WTC11 (cell line): ENCODE results near the gene EHBP1. TPM values are rescaled to one million over a fixed set of nuclear protein-coding genes. Genes with fewer than 3 reads are reported as not detected.

Source experiments
- ATAC-seq: fragments of 200-7000 bp; cut with Tn5 transposase; 2 replicates; pipeline ENCODE4 v1.10.0; 2021; ENCODE audit warnings: mild to moderate bottlenecking, moderate library complexity
- CTCF ChIA-PET: fragments of 300-600 bp; sonication (Branson Sonifier 250); formaldehyde crosslinking; loops from one replicate; lab custom pipeline; 2021; ENCODE audit warnings: antibody characterized with exemption; lab: Charles Lee
- POLR2A ChIA-PET: fragments of 350-600 bp; sonication (Branson Sonifier 250); formaldehyde crosslinking; loops from one replicate; lab custom pipeline; 2021; ENCODE audit warnings: antibody characterized with exemption; lab: Charles Lee
- DNase-seq: peaks from one replicate; pipeline ENCODE4 v3.0.0; 2021; ENCODE audit warnings: low spot score
- H3K27ac Mint-ChIP-seq: 2 replicates; pipeline ENCODE4 v1.8.0; 2021; ENCODE audit warnings: mixed read lengths
- H3K27me3 Mint-ChIP-seq: 2 replicates; pipeline ENCODE4 v1.8.0; 2021; ENCODE audit warnings: low read depth, mild to moderate bottlenecking, moderate library complexity, mixed read lengths
- H3K36me3 Mint-ChIP-seq: 2 replicates; pipeline ENCODE4 v1.8.0; 2021; ENCODE audit warnings: mixed read lengths
- H3K4me1 Mint-ChIP-seq: 2 replicates; pipeline ENCODE4 v1.8.0; 2022; ENCODE audit warnings: mixed read lengths
- H3K4me3 Mint-ChIP-seq: 2 replicates; pipeline ENCODE4 v1.8.0; 2021; ENCODE audit warnings: mild to moderate bottlenecking, moderate library complexity, mixed read lengths
- H3K9me3 Mint-ChIP-seq: 2 replicates; pipeline ENCODE4 v1.8.0; 2021; ENCODE audit warnings: mixed read lengths
- GABPB1 ChIP-seq: sonication (generic); formaldehyde crosslinking; IDR thresholded peaks from 2 replicates; pipeline ENCODE4 v1.8.1; 2023; ENCODE audit warnings: mild to moderate bottlenecking, missing genetic modification reagents
- JAZF1 ChIP-seq: fragments of 250-450 bp; sonication (Bioruptor Pico); IDR thresholded peaks from 2 replicates; pipeline ENCODE4 v1.9.0; 2021; ENCODE audit warnings: moderate library complexity, mild to moderate bottlenecking, inconsistent platforms
- MYBL2 ChIP-seq: sonication (generic); formaldehyde crosslinking; IDR thresholded peaks from 2 replicates; pipeline ENCODE4 v1.8.1; 2023; ENCODE audit warnings: mild to moderate bottlenecking, moderate library complexity, missing genetic modification reagents
- NFYB ChIP-seq: sonication (generic); formaldehyde crosslinking; conservative IDR thresholded peaks from 2 replicates; pipeline ENCODE4 v1.8.0; 2022; ENCODE audit warnings: low read depth, missing genetic modification reagents
- NR1H2 ChIP-seq: sonication (generic); formaldehyde crosslinking; IDR thresholded peaks from 2 replicates; pipeline ENCODE4 v1.9.0; 2021; ENCODE audit warnings: mild to moderate bottlenecking, moderate library complexity, missing genetic modification reagents
- OVOL2 ChIP-seq: fragments of 250-450 bp; sonication (Bioruptor Pico); IDR thresholded peaks from 2 replicates; pipeline ENCODE4 v1.9.0; 2021; ENCODE audit warnings: mild to moderate bottlenecking, borderline replicate concordance
- SOX15 ChIP-seq: fragments of 250-450 bp; sonication (Bioruptor Pico); IDR thresholded peaks from 2 replicates; pipeline ENCODE4 v1.9.0; 2021; ENCODE audit warnings: mild to moderate bottlenecking
- TCF7 ChIP-seq: sonication (generic); formaldehyde crosslinking; IDR thresholded peaks from 2 replicates; pipeline ENCODE4 v1.8.0; 2022; ENCODE audit warnings: mild to moderate bottlenecking, low read depth, missing genetic modification reagents, moderate library complexity
- TEAD4 ChIP-seq: sonication (generic); formaldehyde crosslinking; IDR thresholded peaks from 2 replicates; pipeline ENCODE4 v1.8.0; 2022; ENCODE audit warnings: mild to moderate bottlenecking, missing genetic modification reagents
- ZNF219 ChIP-seq: sonication (generic); formaldehyde crosslinking; IDR thresholded peaks from 2 replicates; pipeline ENCODE4 v1.8.0; 2023; ENCODE audit warnings: missing genetic modification reagents, mild to moderate bottlenecking, borderline replicate concordance
- ZNF263 ChIP-seq: sonication (generic); formaldehyde crosslinking; IDR thresholded peaks from 2 replicates; pipeline ENCODE4 v1.8.1; 2022; ENCODE audit warnings: low read depth, mild to moderate bottlenecking, moderate library complexity, missing genetic modification reagents
- ZNF416 ChIP-seq: fragments of 250-450 bp; sonication (Bioruptor Pico); IDR thresholded peaks from 2 replicates; pipeline ENCODE4 v1.9.0; 2021; ENCODE audit warnings: mild to moderate bottlenecking, inconsistent platforms
- total RNA-seq: library from RNA; stranded (reverse); gene quantifications from 3 replicates; pipeline ENCODE4 v1.2.3, GENCODE V29; 2021
- TF ChIP-seq, protein P1 (sequence below): sonication (generic); formaldehyde crosslinking; IDR thresholded peaks from 2 replicates; pipeline ENCODE4 v1.8.1; 2022; ENCODE audit warnings: mild to moderate bottlenecking, moderate library complexity, missing genetic modification reagents
- TF ChIP-seq, protein P2 (sequence below): sonication (generic); formaldehyde crosslinking; IDR thresholded peaks from 2 replicates; pipeline ENCODE4 v1.8.1; 2022; ENCODE audit warnings: low read depth, missing genetic modification reagents, borderline replicate concordance
- TF ChIP-seq, protein P3 (sequence below): sonication (generic); formaldehyde crosslinking; IDR thresholded peaks from 2 replicates; pipeline ENCODE4 v1.8.1; 2023; ENCODE audit warnings: mild to moderate bottlenecking, missing genetic modification reagents
- TF ChIP-seq, protein P4 (sequence below): fragments of 250-450 bp; sonication (Bioruptor Pico); IDR thresholded peaks from 2 replicates; pipeline ENCODE4 v2.1.2; 2022; ENCODE audit warnings: mild to moderate bottlenecking, moderate library complexity
- TF ChIP-seq, protein P5 (sequence below): fragments of 250-450 bp; sonication (Bioruptor Pico); IDR thresholded peaks from 2 replicates; pipeline ENCODE4 v1.9.0; 2021; ENCODE audit warnings: moderate library complexity, mild to moderate bottlenecking, inconsistent platforms, borderline replicate concordance
- TF ChIP-seq, protein P6 (sequence below): sonication (generic); formaldehyde crosslinking; IDR thresholded peaks from 2 replicates; pipeline ENCODE4 v1.8.1; 2022; ENCODE audit warnings: low read depth, mild to moderate bottlenecking, moderate library complexity, missing genetic modification reagents, borderline replicate concordance
- TF ChIP-seq, protein P7 (sequence below): sonication (generic); formaldehyde crosslinking; IDR thresholded peaks from 2 replicates; pipeline ENCODE4 v1.8.0; 2023; ENCODE audit warnings: missing genetic modification reagents, mild to moderate bottlenecking, borderline replicate concordance
- TF ChIP-seq, protein P8 (sequence below): fragments of 200-600 bp; IDR thresholded peaks from 2 replicates; pipeline ENCODE4 v1.8.0; 2022; ENCODE audit warnings: antibody characterized with exemption

Gene EHBP1
- total RNA-seq, 1 experiment from 2014 or later: 36.4 TPM

DNA sequence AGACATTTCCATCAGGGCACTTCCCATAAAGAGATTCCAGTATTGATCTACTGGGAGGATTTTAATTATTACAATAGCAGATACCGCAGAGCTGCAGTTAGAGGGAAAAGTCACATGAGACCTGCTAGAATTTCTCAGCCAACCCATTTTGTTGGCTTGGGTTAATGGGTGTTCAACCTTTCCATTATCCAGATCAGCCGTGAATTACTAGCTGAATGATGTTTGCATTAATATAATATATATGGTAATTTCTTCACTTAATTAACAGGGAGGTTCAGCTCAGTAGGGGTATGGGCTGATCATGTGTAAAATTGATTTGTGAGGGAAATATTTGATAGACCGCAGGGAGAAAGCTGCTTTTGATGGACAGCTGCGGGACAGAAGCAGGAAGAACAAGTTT lies 288.7 kb downstream of the EHBP1 start (continued):
- TF ChIP-seq, protein P1, sequence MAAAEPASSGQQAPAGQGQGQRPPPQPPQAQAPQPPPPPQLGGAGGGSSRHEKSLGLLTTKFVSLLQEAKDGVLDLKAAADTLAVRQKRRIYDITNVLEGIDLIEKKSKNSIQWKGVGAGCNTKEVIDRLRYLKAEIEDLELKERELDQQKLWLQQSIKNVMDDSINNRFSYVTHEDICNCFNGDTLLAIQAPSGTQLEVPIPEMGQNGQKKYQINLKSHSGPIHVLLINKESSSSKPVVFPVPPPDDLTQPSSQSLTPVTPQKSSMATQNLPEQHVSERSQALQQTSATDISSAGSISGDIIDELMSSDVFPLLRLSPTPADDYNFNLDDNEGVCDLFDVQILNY: no peak
- no peak for TF ChIP-seq ZNF263 (CRISPR knock-in tag)
- no peak for TF ChIP-seq NR1H2 (CRISPR knock-in tag)
- no peak for TF ChIP-seq SOX15 (CRISPR knock-in tag)

DNA sequence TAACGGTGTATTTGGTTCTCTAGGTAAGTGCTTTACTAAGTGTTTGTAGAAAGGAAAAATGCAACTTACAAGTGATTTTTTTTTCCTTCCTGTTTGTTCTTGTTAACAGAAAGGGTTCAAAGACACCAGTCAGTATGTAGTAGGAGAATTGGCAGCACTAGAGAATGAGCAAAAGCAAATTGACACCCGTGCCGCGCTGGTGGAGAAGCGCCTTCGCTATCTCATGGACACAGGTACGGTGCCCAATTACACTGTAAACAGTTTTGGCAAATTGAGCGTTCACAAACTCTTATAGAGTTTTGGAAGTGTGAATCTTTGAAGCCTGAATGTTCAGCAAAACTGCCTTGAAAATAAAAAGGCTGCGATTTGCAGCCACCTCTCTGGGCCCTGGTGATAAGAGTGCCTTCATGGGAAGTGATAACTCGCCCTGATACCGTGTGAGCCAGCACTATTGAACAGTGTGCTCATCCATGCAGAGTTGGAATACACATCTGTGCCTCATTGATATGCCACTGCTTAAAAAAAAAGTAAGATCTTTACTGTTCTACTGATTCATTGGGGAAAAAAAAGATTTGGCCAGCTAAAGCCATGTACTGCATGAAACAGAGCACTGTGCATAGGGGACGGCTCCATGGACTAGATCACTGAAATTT lies 291.1 kb downstream of the EHBP1 start:
- no peaks in the 10 kb centered on the region for H3K9me3 Mint-ChIP-seq
- POLR2A ChIA-PET: no interaction called here

More for the DNA sequence above, 291.1 kb downstream of the EHBP1 start:
- CTCF ChIA-PET: interaction anchor here (1.1 kb wide), 1 partner anchor 28 kb away, joined by 3 read pairs; no protein-coding TSS in a partner anchor
- H3K27ac Mint-ChIP-seq: no peak overlapping the region
- H3K36me3 Mint-ChIP-seq: peaks cover 9% of the 10 kb centered on the region
- DNase-seq: no peak
- H3K4me3 Mint-ChIP-seq: no peak overlapping the region
- TF ChIP-seq, protein P2, sequence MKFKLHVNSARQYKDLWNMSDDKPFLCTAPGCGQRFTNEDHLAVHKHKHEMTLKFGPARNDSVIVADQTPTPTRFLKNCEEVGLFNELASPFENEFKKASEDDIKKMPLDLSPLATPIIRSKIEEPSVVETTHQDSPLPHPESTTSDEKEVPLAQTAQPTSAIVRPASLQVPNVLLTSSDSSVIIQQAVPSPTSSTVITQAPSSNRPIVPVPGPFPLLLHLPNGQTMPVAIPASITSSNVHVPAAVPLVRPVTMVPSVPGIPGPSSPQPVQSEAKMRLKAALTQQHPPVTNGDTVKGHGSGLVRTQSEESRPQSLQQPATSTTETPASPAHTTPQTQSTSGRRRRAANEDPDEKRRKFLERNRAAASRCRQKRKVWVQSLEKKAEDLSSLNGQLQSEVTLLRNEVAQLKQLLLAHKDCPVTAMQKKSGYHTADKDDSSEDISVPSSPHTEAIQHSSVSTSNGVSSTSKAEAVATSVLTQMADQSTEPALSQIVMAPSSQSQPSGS (CRISPR knock-in tag): no peak
- TF ChIP-seq GABPB1 (CRISPR knock-in tag) (no peak), ZNF219 (CRISPR knock-in tag) (no peak), TEAD4 (no peak), NR1H2 (CRISPR knock-in tag) (no peak), SOX15 (CRISPR knock-in tag) (no peak), OVOL2 (CRISPR knock-in tag) (no peak), MYBL2 (CRISPR knock-in tag) (no peak), JAZF1 (CRISPR knock-in tag) (no peak), NFYB (CRISPR knock-in tag) (no peak), ZNF416 (CRISPR knock-in tag) (no peak), TCF7 (CRISPR knock-in tag) (no peak)
- TF ChIP-seq, protein P3, sequence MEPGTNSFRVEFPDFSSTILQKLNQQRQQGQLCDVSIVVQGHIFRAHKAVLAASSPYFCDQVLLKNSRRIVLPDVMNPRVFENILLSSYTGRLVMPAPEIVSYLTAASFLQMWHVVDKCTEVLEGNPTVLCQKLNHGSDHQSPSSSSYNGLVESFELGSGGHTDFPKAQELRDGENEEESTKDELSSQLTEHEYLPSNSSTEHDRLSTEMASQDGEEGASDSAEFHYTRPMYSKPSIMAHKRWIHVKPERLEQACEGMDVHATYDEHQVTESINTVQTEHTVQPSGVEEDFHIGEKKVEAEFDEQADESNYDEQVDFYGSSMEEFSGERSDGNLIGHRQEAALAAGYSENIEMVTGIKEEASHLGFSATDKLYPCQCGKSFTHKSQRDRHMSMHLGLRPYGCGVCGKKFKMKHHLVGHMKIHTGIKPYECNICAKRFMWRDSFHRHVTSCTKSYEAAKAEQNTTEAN: no peak
- TF ChIP-seq, protein P4, sequence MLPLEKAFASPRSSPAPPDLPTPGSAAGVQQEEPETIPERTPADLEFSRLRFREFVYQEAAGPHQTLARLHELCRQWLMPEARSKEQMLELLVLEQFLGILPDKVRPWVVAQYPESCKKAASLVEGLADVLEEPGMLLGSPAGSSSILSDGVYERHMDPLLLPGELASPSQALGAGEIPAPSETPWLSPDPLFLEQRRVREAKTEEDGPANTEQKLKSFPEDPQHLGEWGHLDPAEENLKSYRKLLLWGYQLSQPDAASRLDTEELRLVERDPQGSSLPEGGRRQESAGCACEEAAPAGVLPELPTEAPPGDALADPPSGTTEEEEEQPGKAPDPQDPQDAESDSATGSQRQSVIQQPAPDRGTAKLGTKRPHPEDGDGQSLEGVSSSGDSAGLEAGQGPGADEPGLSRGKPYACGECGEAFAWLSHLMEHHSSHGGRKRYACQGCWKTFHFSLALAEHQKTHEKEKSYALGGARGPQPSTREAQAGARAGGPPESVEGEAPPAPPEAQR (CRISPR knock-in tag): no peak
- TF ChIP-seq, protein P5, sequence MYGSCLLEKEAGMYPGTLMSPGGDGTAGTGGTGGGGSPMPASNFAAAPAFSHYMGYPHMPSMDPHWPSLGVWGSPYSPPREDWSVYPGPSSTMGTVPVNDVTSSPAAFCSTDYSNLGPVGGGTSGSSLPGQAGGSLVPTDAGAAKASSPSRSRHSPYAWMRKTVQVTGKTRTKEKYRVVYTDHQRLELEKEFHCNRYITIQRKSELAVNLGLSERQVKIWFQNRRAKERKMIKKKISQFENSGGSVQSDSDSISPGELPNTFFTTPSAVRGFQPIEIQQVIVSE (CRISPR knock-in tag): no peak
- TF ChIP-seq, protein P6, sequence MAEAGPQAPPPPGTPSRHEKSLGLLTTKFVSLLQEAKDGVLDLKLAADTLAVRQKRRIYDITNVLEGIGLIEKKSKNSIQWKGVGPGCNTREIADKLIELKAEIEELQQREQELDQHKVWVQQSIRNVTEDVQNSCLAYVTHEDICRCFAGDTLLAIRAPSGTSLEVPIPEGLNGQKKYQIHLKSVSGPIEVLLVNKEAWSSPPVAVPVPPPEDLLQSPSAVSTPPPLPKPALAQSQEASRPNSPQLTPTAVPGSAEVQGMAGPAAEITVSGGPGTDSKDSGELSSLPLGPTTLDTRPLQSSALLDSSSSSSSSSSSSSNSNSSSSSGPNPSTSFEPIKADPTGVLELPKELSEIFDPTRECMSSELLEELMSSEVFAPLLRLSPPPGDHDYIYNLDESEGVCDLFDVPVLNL (CRISPR knock-in tag): no peak
- TF ChIP-seq, protein P7, sequence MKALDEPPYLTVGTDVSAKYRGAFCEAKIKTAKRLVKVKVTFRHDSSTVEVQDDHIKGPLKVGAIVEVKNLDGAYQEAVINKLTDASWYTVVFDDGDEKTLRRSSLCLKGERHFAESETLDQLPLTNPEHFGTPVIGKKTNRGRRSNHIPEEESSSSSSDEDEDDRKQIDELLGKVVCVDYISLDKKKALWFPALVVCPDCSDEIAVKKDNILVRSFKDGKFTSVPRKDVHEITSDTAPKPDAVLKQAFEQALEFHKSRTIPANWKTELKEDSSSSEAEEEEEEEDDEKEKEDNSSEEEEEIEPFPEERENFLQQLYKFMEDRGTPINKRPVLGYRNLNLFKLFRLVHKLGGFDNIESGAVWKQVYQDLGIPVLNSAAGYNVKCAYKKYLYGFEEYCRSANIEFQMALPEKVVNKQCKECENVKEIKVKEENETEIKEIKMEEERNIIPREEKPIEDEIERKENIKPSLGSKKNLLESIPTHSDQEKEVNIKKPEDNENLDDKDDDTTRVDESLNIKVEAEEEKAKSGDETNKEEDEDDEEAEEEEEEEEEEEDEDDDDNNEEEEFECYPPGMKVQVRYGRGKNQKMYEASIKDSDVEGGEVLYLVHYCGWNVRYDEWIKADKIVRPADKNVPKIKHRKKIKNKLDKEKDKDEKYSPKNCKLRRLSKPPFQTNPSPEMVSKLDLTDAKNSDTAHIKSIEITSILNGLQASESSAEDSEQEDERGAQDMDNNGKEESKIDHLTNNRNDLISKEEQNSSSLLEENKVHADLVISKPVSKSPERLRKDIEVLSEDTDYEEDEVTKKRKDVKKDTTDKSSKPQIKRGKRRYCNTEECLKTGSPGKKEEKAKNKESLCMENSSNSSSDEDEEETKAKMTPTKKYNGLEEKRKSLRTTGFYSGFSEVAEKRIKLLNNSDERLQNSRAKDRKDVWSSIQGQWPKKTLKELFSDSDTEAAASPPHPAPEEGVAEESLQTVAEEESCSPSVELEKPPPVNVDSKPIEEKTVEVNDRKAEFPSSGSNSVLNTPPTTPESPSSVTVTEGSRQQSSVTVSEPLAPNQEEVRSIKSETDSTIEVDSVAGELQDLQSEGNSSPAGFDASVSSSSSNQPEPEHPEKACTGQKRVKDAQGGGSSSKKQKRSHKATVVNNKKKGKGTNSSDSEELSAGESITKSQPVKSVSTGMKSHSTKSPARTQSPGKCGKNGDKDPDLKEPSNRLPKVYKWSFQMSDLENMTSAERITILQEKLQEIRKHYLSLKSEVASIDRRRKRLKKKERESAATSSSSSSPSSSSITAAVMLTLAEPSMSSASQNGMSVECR (CRISPR knock-in tag): no peak
- TF ChIP-seq, protein P8, sequence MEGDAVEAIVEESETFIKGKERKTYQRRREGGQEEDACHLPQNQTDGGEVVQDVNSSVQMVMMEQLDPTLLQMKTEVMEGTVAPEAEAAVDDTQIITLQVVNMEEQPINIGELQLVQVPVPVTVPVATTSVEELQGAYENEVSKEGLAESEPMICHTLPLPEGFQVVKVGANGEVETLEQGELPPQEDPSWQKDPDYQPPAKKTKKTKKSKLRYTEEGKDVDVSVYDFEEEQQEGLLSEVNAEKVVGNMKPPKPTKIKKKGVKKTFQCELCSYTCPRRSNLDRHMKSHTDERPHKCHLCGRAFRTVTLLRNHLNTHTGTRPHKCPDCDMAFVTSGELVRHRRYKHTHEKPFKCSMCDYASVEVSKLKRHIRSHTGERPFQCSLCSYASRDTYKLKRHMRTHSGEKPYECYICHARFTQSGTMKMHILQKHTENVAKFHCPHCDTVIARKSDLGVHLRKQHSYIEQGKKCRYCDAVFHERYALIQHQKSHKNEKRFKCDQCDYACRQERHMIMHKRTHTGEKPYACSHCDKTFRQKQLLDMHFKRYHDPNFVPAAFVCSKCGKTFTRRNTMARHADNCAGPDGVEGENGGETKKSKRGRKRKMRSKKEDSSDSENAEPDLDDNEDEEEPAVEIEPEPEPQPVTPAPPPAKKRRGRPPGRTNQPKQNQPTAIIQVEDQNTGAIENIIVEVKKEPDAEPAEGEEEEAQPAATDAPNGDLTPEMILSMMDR: no peak
- H3K27me3 Mint-ChIP-seq: no peaks in the 10 kb centered on the region
- H3K4me1 Mint-ChIP-seq: peaks cover 3% of the 10 kb centered on the region
- no peak for ATAC-seq
